H1 (cell line): ENCODE results near the gene SNX20. TPM values are rescaled to one million over a fixed set of nuclear protein-coding genes. Genes with fewer than 3 reads are reported as not detected.

ENCODE experiments used
- CTCF ChIA-PET: fragments of 300-600 bp; sonication (Branson Sonifier 250); formaldehyde crosslinking; loops from one replicate; lab custom pipeline; 2021; ENCODE audit not compliant: partially characterized antibody; lab: Charles Lee
- POLR2A ChIA-PET: fragments of 300-600 bp; sonication (Branson Sonifier 250); formaldehyde crosslinking; loops from one replicate; lab custom pipeline; 2021; ENCODE audit warnings: inconsistent platforms; ENCODE audit not compliant: partially characterized antibody; lab: Charles Lee
- DNase-seq, 2 experiments: peaks; one replicate each; pipeline versions ENCODE4 v3.0.0 to v3.0.0-alpha.2; 2010 to 2022; ENCODE audit warnings: low spot score in 2 of 2, low read depth in 1 of 2, mixed read lengths in 1 of 2
- FAIRE-seq: peaks from 2 replicates; lab custom pipeline; 2011; peaks lifted over from hg19 to GRCh38; lab: Jason Lieb, UNC
- H2AFZ ChIP-seq: 2 replicates; pipeline ENCODE4 v1.8.1; 2012; ENCODE audit warnings: low read length, inconsistent platforms
- H2AK5ac ChIP-seq: 2 replicates; pipeline ENCODE4 v1.6.1; 2013; ENCODE audit warnings: low read depth, low read length
- H2BK120ac ChIP-seq: replicated peaks from 2 replicates; pipeline ENCODE3; 2013; ENCODE audit warnings: low read depth, low read length, inconsistent platforms
- H2BK12ac ChIP-seq: 2 replicates; pipeline ENCODE4 v1.6.1; 2013; ENCODE audit warnings: low read depth, low read length
- H2BK15ac ChIP-seq: 2 replicates; pipeline ENCODE4 v1.6.1; 2013; ENCODE audit warnings: low read length
- H2BK20ac ChIP-seq: 2 replicates; pipeline ENCODE4 v1.6.1; 2013; ENCODE audit warnings: low read length
- H2BK5ac ChIP-seq: 2 replicates; pipeline ENCODE4 v1.6.1; 2013; ENCODE audit warnings: low read depth, low read length
- H3K14ac ChIP-seq: 2 replicates; pipeline ENCODE4 v1.6.1; 2013; ENCODE audit warnings: inconsistent platforms; ENCODE audit not compliant: insufficient read length
- H3K18ac ChIP-seq: 2 replicates; pipeline ENCODE4 v1.6.1; 2013; ENCODE audit warnings: low read length; ENCODE audit errors: extremely low read depth
- H3K23ac ChIP-seq: 2 replicates; pipeline ENCODE4 v1.6.1; 2013; ENCODE audit warnings: inconsistent platforms; ENCODE audit not compliant: insufficient read length
- H3K23me2 ChIP-seq: 2 replicates; pipeline ENCODE4 v1.6.1; 2013; ENCODE audit warnings: low read depth, low read length
- H3K27ac ChIP-seq: 2 replicates; pipeline ENCODE4 v1.6.1; 2011; ENCODE audit warnings: low read depth, low read length, inconsistent platforms
- H3K27me3 ChIP-seq, 4 experiments: replicated peaks in 1 of 4; 1 replicate in 1 of 4; 2 replicates in 3 of 4; pipeline versions ENCODE4 v1.6.1 to v1.8.1; 2011 to 2013; ENCODE audit warnings: low read length in 3 of 4, mild to moderate bottlenecking in 3 of 4, inconsistent platforms in 2 of 4, mixed read lengths in 2 of 4, moderate library complexity in 1 of 4; ENCODE audit not compliant: control insufficient read depth in 3 of 4, insufficient read depth in 3 of 4; ENCODE audit errors: extremely low read depth in 1 of 4
- H3K36me3 ChIP-seq, 4 experiments: 2 replicates each; pipeline versions ENCODE4 v1.6.1 to v1.8.1; 2011 to 2013; ENCODE audit warnings: mild to moderate bottlenecking in 4 of 4, low read length in 3 of 4, moderate library complexity in 2 of 4, control low read depth in 1 of 4, inconsistent platforms in 1 of 4; ENCODE audit not compliant: insufficient read depth in 4 of 4, control insufficient read depth in 2 of 4
- H3K4ac ChIP-seq: replicated peaks from 2 replicates; pipeline ENCODE3; 2013; ENCODE audit warnings: low read length, low read depth, mixed read lengths, inconsistent platforms; ENCODE audit not compliant: insufficient read length
- H3K4me1 ChIP-seq, 4 experiments: replicated peaks in 1 of 4; 1 replicate in 1 of 4; 2 replicates in 3 of 4; pipeline versions ENCODE4 v1.6.1 to v1.8.1; 2011 to 2013; ENCODE audit warnings: low read length in 3 of 4, inconsistent platforms in 2 of 4, mixed read lengths in 1 of 4; ENCODE audit not compliant: insufficient read depth in 4 of 4, control insufficient read depth in 3 of 4
- H3K4me2 ChIP-seq, 2 experiments: 2 replicates each; pipeline versions ENCODE4 v1.6.1 to v1.8.1; 2011 to 2013; ENCODE audit warnings: low read depth in 2 of 2, low read length in 2 of 2, control low read depth in 1 of 2, inconsistent platforms in 1 of 2, mild to moderate bottlenecking in 1 of 2; ENCODE audit not compliant: insufficient read depth in 1 of 2
- H3K4me3 ChIP-seq, 4 experiments: fragments of 200-600, 300-600 bp in 1 of 4; sonication (generic), shearing (Covaris generic), sonication (Bioruptor Twin) in 1 of 4; 2 replicates each; pipeline versions ENCODE4 v1.5.1 to v1.8.1; 2011 to 2016; ENCODE audit warnings: low read length in 4 of 4, low read depth in 3 of 4, control low read depth in 2 of 4, inconsistent platforms in 2 of 4, mild to moderate bottlenecking in 2 of 4, mixed read lengths in 1 of 4, moderate library complexity in 1 of 4; ENCODE audit not compliant: insufficient read depth in 2 of 4; ENCODE audit errors: extremely low read depth in 1 of 4
- H3K56ac ChIP-seq: replicated peaks from 2 replicates; pipeline ENCODE3; 2013; ENCODE audit warnings: low read depth, mild to moderate bottlenecking, mixed read lengths, low read length, inconsistent platforms; ENCODE audit not compliant: insufficient read length
- H3K79me1 ChIP-seq: 2 replicates; pipeline ENCODE4 v1.6.1; 2013; ENCODE audit warnings: low read depth, low read length, control low read depth
- H3K79me2 ChIP-seq, 2 experiments: 2 replicates each; pipeline versions ENCODE4 v1.6.1 to v1.8.1; 2012 to 2013; ENCODE audit warnings: low read length in 2 of 2, mild to moderate bottlenecking in 2 of 2, inconsistent platforms in 1 of 2; ENCODE audit not compliant: insufficient read depth in 2 of 2, control insufficient read depth in 1 of 2
- H3K9ac ChIP-seq, 4 experiments: replicated peaks in 1 of 4; 1 replicate in 1 of 4; 2 replicates in 3 of 4; pipeline versions ENCODE4 v1.6.1 to v1.8.1; 2011 to 2013; ENCODE audit warnings: low read depth in 3 of 4, low read length in 3 of 4, control low read depth in 2 of 4, mild to moderate bottlenecking in 2 of 4, moderate library complexity in 2 of 4, inconsistent platforms in 1 of 4; ENCODE audit errors: extremely low read depth in 1 of 4
- H3K9me3 ChIP-seq, 2 experiments: 2 replicates each; pipeline versions ENCODE4 v1.6.1 to v1.8.1; 2012 to 2013; ENCODE audit warnings: mild to moderate bottlenecking in 2 of 2, moderate library complexity in 2 of 2, control low read depth in 1 of 2, inconsistent platforms in 1 of 2, low read depth in 1 of 2, low read length in 1 of 2, mixed read lengths in 1 of 2; ENCODE audit not compliant: insufficient read depth in 2 of 2
- H4K20me1 ChIP-seq, 2 experiments: replicated peaks in 1 of 2; 2 replicates each; pipeline versions ENCODE3 to v1.8.1; 2011 to 2013; ENCODE audit warnings: inconsistent platforms in 2 of 2, low read length in 2 of 2, mild to moderate bottlenecking in 1 of 2; ENCODE audit not compliant: insufficient read depth in 2 of 2, control insufficient read depth in 1 of 2
- H4K5ac ChIP-seq: 2 replicates; pipeline ENCODE4 v1.6.1; 2013; ENCODE audit warnings: low read length, low read depth, mixed read lengths, inconsistent platforms; ENCODE audit not compliant: insufficient read length
- H4K8ac ChIP-seq: 2 replicates; pipeline ENCODE4 v1.8.0; 2013; ENCODE audit warnings: mild to moderate bottlenecking, moderate library complexity, low read length, inconsistent platforms; ENCODE audit not compliant: insufficient read depth; ENCODE audit errors: extremely low read depth
- H4K91ac ChIP-seq: replicated peaks from 2 replicates; pipeline ENCODE3; 2013; ENCODE audit warnings: low read length, mixed read lengths, inconsistent platforms; ENCODE audit not compliant: insufficient read length
- KDM4A ChIP-seq: IDR thresholded peaks from one replicate; pipeline ENCODE4 v1.7.1; 2012; ENCODE audit warnings: low read depth, mild to moderate bottlenecking, moderate library complexity, low read length, inconsistent platforms; ENCODE audit not compliant: severe bottlenecking
- NRF1 ChIP-seq: IDR thresholded peaks from 2 replicates; pipeline ENCODE4 v1.6.1; 2011; ENCODE audit warnings: mild to moderate bottlenecking, low read depth, low read length, improper control_type of control experiment
- SRF ChIP-seq: IDR thresholded peaks from 2 replicates; pipeline ENCODE4 v1.6.1; 2011; ENCODE audit warnings: mild to moderate bottlenecking, low read depth, low read length, moderate library complexity
- WGBS, 2 experiments: shearing (Covaris generic) in 1 of 2; methylation state at CpG; one replicate each; pipeline versions ENCODE4 v1.1.6 to v1.1.7; 2013 to 2015; ENCODE audit warnings: low lambda C conversion rate in 2 of 2, mixed read lengths in 2 of 2, inconsistent platforms in 1 of 2, low coverage in 1 of 2, missing lambda C conversion rate in 1 of 2; ENCODE audit not compliant: insufficient replicate concordance in 2 of 2, insufficient coverage in 1 of 2, insufficient read length in 1 of 2; ENCODE audit errors: extremely low coverage in 1 of 2, missing lambda C conversion rate in 1 of 2; 5-methylcytosine and 5-hydroxymethylcytosine counted together
- polyA plus RNA-seq, 7 experiments: library from polyadenylated mRNA; depleted of rRNA in 3 of 7; stranded (reverse) in 5 of 7; unstranded in 2 of 7; fragments of >200 nt in 5 of 7; fragments of 200-250 nt in 2 of 7; gene quantifications; 1 replicate in 5 of 7; 2 replicates in 1 of 7; 4 replicates in 1 of 7; pipeline versions ENCODE4 v1.2.1 to v1.2.3, GENCODE V29; 2011 to 2013; ENCODE audit warnings: missing spikeins in 2 of 7, mixed read lengths in 2 of 7
- total RNA-seq: library from RNA; stranded (reverse); fragmentation: NEBNext Ultra II Directional; extraction: Animal tissue kit (Norgen Biotek cat#: 25700); gene quantifications from 2 replicates; pipeline ENCODE4 v1.2.1, GENCODE V29; 2021

The SNX20 gene
- total and polyA plus RNA-seq, 2 of the 8 experiments (the other 6 are each of a cell fraction or from before 2014, with no cell fraction given): not detected

DNA sequence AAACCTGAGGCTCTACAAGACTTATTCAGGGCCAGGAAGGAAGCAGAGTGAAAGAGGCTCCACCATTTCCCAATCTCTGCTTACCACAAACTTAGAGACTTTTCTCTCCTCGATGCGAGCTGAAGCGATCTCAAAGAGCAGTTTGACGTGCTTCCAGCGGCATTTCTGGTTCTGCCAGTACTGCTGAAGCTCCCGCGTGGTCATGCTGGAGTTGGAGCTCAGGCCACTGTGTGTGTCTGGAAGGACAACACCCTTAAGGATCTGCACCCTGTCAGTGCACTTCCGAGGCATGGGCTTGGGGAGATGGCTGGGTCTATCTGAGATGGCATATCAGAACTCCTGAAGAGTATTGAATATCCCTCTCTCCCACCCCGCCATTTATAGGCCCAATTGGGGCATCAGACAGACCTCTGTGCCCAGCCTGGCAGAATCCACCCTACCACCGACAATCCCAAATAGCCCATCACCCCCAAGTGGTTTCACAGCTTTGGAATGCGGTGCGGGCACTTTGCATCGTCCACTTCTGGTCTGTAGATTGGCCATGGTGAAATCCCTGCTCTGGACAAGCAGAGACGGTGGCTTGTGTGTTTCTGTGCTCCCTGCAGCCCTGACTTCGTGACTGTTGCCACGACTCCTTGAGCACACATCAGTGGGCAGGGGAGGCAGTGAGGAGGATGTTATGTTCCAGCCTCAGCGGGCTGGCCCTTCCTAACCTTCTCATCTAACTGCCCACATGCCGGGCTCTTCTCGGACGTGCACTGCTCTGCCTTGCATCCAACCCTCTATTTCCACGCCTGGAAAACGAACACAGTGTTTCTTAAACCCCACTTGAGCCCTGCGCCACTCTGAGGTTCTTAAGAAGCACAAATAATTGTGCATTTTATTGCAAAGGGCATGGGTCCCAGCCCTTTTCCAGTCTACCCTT, 5.2 kb downstream of the SNX20 start:
- H3K23me2 ChIP-seq: no peaks in the 10 kb centered on the region; the same call in 1 of the 2 replicates
- H3K56ac ChIP-seq: no peak overlapping the region
- no peaks in the 10 kb centered on the region for H3K36me3 ChIP-seq
- peaks cover 13 to 20% of the 10 kb centered on the region in 2 experiments for H3K9me3 ChIP-seq
- no peak overlapping the region for H3K9ac ChIP-seq
- TF ChIP-seq NRF1: no peak
- no peak for TF ChIP-seq SRF
- no peak for TF ChIP-seq KDM4A
- H2BK5ac ChIP-seq: no peak overlapping the region
- H3K79me1 ChIP-seq: no peaks in the 10 kb centered on the region
- H3K27me3 ChIP-seq: no peaks in the 10 kb centered on the region
- no peak overlapping the region for H3K4me2 ChIP-seq
- H4K5ac ChIP-seq: no peak overlapping the region
- H2BK20ac ChIP-seq: no peak overlapping the region
- WGBS, 2 experiments: 86% methylated on average over 23 of the region's 23 CpGs; no CpG with 5 or more reads in 1 of the 2 experiments
- H3K4me3 ChIP-seq: no peak overlapping the region
- H4K8ac ChIP-seq: no peak overlapping the region
- H3K4ac ChIP-seq: no peak overlapping the region
- CTCF ChIA-PET: interaction anchor here (0.6 to 21.1 kb wide), 12 partner anchors 10 to 257 kb away, joined by 3 to 279 read pairs (median 4); no protein-coding TSS in a partner anchor
- H3K27ac ChIP-seq: no peak overlapping the region
- no peak for DNase-seq
- no peak overlapping the region for H3K23ac ChIP-seq
- H2AFZ ChIP-seq: no peak overlapping the region; the same call in 1 of the 2 replicates
- H2AK5ac ChIP-seq: no peak overlapping the region
- no peak overlapping the region for H2BK15ac ChIP-seq
- no peak overlapping the region for H2BK120ac ChIP-seq
- no peak overlapping the region for H3K14ac ChIP-seq
- no peaks in the 10 kb centered on the region for H3K4me1 ChIP-seq
- no peaks in the 10 kb centered on the region for H3K79me2 ChIP-seq
- POLR2A ChIA-PET: no interaction called here
- H2BK12ac ChIP-seq: no peak overlapping the region
- no peaks in the 10 kb centered on the region for H4K20me1 ChIP-seq
- FAIRE-seq: no peak
- H4K91ac ChIP-seq: no peak overlapping the region
- no peak overlapping the region for H3K18ac ChIP-seq
